Measurements from ENCODE around the gene HTR2B.
A peak's percentile ranks its signal among the peaks of the same experiment; 100 is the strongest.
"Not testable (repeated sequence)": the region's sequence is repeated elsewhere in the genome, so short reads cannot be mapped to it uniquely, and the experiment has no call there.

The HTR2B gene

GRCh38 chr2:231132129-231132528 lies 7.3 kb upstream of the HTR2B start:
- DNase-seq, result no peak

DNA sequence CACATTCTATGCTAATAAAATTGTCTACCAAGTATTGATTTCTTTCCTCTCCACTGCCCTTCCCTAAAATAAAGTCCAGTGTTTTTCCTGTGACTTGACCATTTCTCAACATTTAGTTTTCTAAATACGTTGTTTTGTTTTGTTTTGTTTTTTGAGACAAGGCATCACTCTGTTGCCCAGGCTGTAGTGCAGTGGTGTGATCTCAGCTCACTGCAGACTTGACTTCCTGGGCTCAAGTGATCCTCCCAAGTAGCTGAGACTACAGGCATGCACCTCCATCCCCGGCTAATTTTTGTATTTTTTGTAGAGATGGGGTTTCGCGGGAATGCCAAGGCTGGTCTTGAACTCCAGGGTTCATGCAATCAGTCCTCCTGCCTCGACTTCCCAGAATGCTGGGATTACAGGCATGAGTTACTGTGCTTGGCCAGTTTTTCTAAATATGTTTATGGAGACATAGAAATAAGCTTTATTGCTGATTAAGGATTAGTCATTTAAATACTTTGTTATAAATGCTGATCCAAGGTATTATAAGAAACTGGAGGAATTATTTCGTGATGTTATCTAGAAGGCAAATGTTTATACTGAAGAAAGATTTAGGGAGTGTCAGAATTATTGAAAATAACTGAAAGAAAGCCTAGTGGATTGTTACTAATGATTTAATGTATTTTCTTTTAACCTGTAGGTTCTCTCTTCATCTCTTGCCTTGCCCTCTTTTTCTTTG lies 5.7 kb upstream of the HTR2B start:
- DNase-seq, result no peak

DNA sequence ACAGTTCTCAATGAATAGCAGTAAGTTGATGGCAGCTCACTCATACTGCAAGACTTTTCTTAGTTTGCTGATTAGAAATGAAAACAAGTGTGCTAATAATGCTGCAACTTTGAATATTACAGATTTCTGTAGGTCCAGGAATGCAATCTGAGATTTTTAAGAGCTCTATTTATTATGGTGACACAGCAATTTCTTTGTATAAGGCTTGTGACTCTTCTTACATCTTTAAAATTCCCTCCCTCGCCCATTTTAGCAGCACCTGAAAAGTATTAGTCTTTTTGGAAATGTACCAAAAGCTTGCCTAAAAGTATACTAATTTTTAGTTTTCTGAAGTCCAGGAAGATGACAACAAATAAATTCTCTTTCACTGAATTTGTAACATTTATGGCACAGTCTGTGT lies 4.4 kb upstream of the HTR2B start:
- DNase-seq, result no peak

DNA sequence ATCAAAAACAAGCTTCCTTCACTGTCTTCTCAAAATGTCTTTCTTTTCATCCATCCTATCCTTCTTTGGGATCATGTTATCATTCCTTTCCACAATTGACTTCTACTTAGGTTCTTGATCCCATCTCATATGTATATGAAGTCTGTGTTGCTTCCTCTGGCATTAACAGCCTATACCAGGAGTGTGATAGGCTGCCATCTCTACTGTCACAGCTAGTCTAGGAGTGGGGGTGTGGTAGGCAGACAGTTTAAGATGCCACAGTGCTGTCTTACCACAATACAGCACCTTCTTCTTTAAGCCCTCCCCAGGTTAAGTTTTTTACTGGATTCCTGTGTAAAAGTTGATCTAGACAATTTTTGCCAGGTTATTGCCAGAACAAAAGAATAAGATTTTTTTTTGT lies 3.7 kb upstream of the HTR2B start:
- DNase-seq, result no peak

GRCh38 chr2:231127936-231128335 lies 3.1 kb upstream of the HTR2B start:
- no peak for DNase-seq

DNA sequence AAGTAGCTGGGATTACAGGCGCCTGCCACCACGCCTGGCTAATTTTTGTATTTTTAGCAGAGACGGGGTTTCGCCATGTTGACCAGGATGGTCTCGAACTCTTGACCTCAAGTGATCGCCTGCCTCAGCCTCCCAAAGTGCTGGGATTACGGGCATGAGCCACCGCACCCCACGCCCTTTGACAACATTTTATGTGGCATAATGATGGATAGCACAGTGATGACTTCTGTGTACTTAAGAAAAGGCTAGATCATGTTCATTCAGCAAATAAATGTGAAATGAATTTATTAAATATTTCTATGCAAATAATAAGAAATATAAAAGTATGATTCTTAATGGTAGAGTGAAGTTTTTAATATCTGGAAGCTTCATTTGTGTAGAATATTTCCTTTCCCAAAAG lies 2.6 kb upstream of the HTR2B start:
- no peak for DNase-seq

DNA sequence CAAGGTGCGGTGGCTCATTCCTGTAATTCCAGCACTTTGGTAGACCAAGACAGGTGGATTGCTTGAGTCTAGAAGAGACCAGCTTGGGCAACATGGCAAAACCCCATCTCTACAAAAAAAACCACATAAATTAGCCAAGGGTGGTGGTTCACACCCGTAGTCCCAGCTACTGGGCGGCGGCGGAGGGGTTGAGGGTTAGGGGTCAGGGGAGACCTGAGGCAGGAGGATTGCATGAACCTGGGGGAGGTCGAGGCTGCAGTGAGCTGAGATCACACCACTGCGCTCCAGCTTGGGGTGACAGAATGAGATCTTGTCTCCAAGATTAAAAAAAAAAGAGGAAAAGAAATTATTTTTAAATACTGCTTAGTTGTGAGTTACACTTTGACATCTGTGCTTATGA lies 1.3 kb upstream of the HTR2B start:
- no peak for DNase-seq

- no peak for DNase-seq
Observed at GRCh38 chr2:231123362-231123898, 1.4 kb downstream of the HTR2B start.

DNA sequence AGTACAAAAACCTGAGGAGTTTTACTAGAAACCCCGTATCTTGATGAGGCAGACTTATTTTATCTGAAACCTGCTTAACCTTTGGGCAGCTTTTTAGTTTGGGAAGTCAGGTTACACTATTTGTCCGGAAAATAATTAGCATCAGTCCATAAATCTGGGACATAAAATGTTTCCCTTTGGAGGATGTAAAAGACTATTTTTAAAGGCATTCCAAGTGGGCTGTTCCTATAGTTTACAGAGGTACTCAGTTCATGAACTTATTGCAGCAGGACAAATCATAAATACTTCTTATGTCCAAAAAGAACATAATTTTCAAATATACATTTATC lies 6.3 kb downstream of the HTR2B start:
- DNase-seq, result no peak

DNA sequence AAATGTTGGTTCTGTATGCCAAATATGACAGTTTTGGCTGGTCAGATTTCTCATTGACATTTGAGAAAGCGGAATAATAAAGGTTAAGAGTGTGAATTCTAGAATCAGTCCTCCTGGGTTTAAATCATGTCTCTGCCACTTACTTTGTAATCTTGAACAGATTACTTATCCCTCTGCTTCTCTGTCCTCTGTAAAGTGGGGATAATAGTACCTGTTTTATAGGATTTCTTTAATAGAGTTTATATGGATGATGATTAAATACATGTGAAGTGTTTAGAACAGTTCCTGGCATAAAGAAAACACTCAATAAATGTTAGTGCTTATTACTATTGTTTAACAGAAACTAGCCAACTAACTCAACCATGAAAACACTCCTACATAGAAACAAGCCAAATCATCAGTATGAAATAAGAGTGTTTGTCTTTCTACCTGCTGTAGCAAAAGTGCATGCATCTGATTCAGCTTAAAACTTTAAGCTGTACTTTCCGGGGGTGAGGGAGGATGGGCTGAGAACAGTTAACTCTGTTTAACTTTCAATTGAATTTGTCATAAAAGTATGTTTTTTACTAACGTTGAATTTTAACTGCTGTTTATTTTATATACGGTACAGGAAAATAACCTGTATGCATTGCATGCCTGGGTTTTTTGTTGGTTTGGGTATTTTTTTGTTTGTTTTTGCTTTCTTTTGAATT lies 6.8 kb downstream of the HTR2B start:
- DNase-seq, result no peak

DNA sequence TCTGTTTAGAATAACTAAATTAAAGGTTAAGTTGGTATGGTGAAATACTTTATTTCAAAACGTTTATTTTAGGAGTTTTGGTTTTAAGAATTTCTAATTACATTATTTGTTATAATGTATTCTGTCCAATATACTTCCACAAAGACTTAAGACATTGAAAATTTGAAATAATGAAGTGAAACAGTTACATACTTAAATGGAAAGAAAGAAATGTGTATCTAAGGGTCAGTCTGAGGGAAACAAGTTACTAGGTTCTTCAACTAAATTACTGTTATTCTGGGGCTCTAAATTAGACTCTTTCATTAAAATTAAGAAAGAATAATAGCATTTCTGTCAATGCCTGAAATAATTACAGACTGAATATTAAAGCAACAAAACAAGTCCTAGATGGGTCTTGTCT lies 7.7 kb downstream of the HTR2B start:
- DNase-seq, result no peak

GRCh38 chr2:231115651-231116050 lies 9.2 kb downstream of the HTR2B start:
- no peak for DNase-seq

- DNase-seq, result no peak
Observed at GRCh38 chr2:231113489-231113888, 11.4 kb downstream of the HTR2B start.

DNA sequence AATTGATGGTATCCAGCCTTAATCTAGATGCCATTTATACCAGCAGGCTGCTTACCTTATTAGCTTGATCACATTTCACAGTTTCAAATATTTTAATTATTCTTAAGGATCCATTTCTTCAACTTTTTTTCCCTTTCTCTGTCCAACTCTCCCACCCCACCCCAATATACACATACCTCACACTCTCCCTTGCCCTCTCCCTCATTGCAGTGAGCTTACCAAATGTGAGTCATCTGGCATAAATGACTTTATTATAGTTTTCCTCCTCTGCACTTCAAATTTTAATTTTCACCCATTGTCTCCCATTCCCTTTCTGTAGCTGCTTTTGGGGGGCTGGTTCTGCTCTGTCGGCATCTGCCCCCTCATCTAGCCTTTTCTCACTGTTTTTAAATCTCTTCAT lies 12.9 kb downstream of the HTR2B start:
- DNase-seq, result no peak

- no peak for DNase-seq
Observed at GRCh38 chr2:231110551-231110950, 14.3 kb downstream of the HTR2B start.

DNA sequence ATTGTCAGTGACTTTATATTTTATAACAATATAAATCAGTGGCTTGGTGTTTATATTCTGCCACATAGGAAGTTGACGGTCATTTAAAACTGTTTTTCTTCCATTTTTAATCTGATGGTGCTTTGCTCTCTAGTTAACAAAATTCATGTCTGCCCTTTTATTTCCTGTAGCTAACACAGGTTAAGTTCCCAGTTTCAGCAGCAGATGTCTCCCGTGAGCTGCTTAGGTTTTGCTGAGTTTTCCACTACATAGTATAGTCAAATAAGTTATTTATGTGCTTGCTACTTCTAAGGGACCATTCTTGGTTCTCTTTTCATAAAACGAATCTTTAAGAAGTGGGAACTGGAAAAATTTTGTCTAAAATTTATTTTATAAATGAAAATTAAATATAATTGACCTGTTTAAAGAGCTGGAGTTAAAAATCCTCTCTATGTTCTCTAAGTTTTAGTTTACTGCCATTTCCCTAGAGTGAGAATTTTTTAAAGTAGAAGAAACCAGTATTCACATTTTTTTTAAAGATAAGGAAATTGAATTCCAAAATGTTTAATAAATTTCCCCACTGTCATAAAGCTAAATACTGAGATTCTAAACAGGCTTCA lies 20.6 kb downstream of the HTR2B start:
- peak; percentile 72 for DNase-seq

GRCh38 chr2:231102772-231103171 lies 22.1 kb downstream of the HTR2B start:
- DNase-seq, result no peak

GRCh38 chr2:231100990-231101389 lies 23.9 kb downstream of the HTR2B start:
- DNase-seq, result no peak

GRCh38 chr2:231100321-231100720 lies 24.5 kb downstream of the HTR2B start:
- not testable (repeated sequence) for DNase-seq

GRCh38 chr2:231099918-231100317 lies 24.9 kb downstream of the HTR2B start:
- DNase-seq, result peak; percentile 36

DNA sequence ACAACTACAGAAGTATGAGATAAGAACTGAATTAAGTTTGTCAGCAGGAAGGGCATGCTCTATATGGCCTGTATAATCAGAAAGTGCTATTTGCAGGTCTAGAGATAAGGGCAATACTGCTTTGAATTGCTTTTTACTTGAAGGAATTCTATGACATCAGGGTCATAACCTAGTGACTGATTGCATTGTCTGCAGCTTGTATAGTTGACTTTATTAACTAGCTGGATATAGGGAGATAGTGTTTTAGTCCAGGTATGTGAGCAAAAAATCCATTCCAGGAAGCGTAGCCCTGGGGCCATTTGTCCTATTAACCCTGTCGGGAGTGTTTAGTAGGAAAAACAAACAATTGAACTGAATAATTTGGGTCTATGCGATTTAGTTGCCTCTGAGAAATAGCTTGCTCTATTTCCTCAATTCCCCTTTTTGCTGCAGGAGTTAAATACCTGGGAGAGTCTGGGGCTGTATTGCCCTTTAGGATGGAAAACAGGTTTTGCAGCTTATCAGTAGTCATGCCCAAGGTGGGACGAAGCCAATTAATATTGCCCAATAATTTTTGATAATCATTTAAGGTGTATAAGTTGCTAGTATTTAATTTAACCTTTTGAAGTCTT lies 30.0 kb downstream of the HTR2B start:
- DNase-seq, result no peak

DNA sequence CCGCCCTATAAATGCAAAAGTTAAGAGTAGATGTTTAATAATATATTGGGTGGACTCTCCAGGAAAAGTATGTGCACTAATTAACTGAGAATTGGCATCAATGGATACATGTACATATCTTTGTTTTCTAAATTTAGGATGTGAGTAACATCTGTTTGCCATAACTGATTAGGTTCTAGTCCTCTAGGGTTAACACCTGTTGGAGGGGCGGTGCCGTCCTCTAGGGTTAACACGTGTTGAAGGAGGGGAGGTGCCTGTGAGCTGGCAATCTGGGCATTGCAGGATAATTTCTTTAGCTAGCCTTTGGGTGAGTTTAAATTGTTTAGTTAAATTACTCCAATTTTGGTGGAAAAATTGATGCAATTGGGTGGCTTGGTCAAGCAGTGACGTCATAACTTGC lies 30.9 kb downstream of the HTR2B start:
- DNase-seq, result no peak

GRCh38 chr2:231088754-231089153 lies 36.1 kb downstream of the HTR2B start:
- DNase-seq, result no peak

- no peak for DNase-seq
Observed at GRCh38 chr2:231084565-231084964, 40.3 kb downstream of the HTR2B start.
